GM12878 (cell line): ENCODE results near the gene PFKFB3. TPM values are rescaled to one million over a fixed set of nuclear protein-coding genes. Genes with fewer than 3 reads are reported as not detected.

Source experiments
- ATAC-seq: fragments of 200-7000 bp; cut with Tn5 transposase; 3 replicates; pipeline ENCODE4 v1.9.1; 2020; ENCODE audit warnings: mild to moderate bottlenecking, moderate library complexity
- BruUV-seq: library from RNA; stranded (reverse); fragments of 400-500 nt; replicated peaks from 2 replicates; lab custom pipeline; 2021; lab: Mats Ljungman, UMichigan
- CTCF ChIA-PET: fragments of 300-600 bp; sonication (Branson Sonifier 250); formaldehyde crosslinking; extraction: SDS; loops from one replicate; lab custom pipeline; 2021; ENCODE audit warnings: inconsistent platforms; lab: Yijun Ruan, JAX
- POLR2A ChIA-PET: fragments of 350-600 bp; formaldehyde crosslinking; extraction: SDS; loops from one replicate; lab custom pipeline; 2021; ENCODE audit warnings: inconsistent platforms; lab: Charles Lee
- RAD21 ChIA-PET: fragments of 300-600 bp; sonication (Branson Sonifier 250); formaldehyde crosslinking; loops from one replicate; lab custom pipeline; 2023; ENCODE audit warnings: antibody characterized with exemption; ENCODE audit not compliant: unreplicated experiment; lab: Charles Lee
- SMC1A ChIA-PET: fragments of 300-600 bp; sonication (Branson Sonifier 250); formaldehyde crosslinking; loops from one replicate; lab custom pipeline; 2023; ENCODE audit not compliant: unreplicated experiment, uncharacterized antibody; lab: Charles Lee
- DNase-seq: peaks from one replicate; pipeline ENCODE4 v3.0.0-alpha.2; 2011; ENCODE audit warnings: low read depth, low spot score
- FAIRE-seq: peaks from 3 replicates; lab custom pipeline; 2011; peaks lifted over from hg19 to GRCh38; lab: Jason Lieb, UNC
- H2AFZ ChIP-seq: 2 replicates; pipeline ENCODE4 v1.6.0; 2011; ENCODE audit warnings: low read depth, low read length, control low read depth; ENCODE audit not compliant: control insufficient read depth
- H3K27ac ChIP-seq: 2 replicates; pipeline ENCODE4 v1.5.1; 2011; ENCODE audit warnings: control low read depth; ENCODE audit not compliant: control insufficient read depth, insufficient read depth
- H3K27me3 ChIP-seq, 2 experiments: replicated peaks in 1 of 2; 2 replicates each; pipeline versions ENCODE4 v1.6.0 to v1.6.1; 2011; ENCODE audit warnings: low read length in 1 of 2; ENCODE audit not compliant: control insufficient read depth in 2 of 2, insufficient read depth in 2 of 2
- H3K36me3 ChIP-seq, 2 experiments: 2 replicates each; pipeline ENCODE4 v1.5.1; 2011; ENCODE audit warnings: low read length in 1 of 2; ENCODE audit not compliant: control insufficient read depth in 2 of 2, insufficient read depth in 2 of 2
- H3K4me1 ChIP-seq: 2 replicates; pipeline ENCODE4 v1.6.1; 2011; ENCODE audit warnings: mild to moderate bottlenecking, low read length, moderate library complexity, mixed read lengths; ENCODE audit not compliant: control insufficient read depth, insufficient read depth
- H3K4me2 ChIP-seq: 2 replicates; pipeline ENCODE4 v1.6.0; 2011; ENCODE audit warnings: control low read depth; ENCODE audit not compliant: control insufficient read depth, insufficient read depth
- H3K4me3 ChIP-seq: fragments of 200-600 bp; sonication (generic); 2 replicates; pipeline ENCODE4 v1.5.1; 2016
- H3K79me2 ChIP-seq: 2 replicates; pipeline ENCODE4 v1.6.0; 2011; ENCODE audit warnings: low read length; ENCODE audit not compliant: control insufficient read depth, insufficient read depth
- H3K9ac ChIP-seq: 2 replicates; pipeline ENCODE4 v1.8.0; 2011; ENCODE audit warnings: low read length, control low read depth, mixed read lengths; ENCODE audit not compliant: control insufficient read depth, insufficient read depth
- H3K9me3 ChIP-seq: replicated peaks from 3 replicates; pipeline ENCODE4 v1.5.1; 2011; ENCODE audit warnings: mild to moderate bottlenecking, low read length; ENCODE audit not compliant: control insufficient read depth, insufficient read depth
- H4K20me1 ChIP-seq: 2 replicates; pipeline ENCODE4 v1.6.0; 2011; ENCODE audit not compliant: control insufficient read depth, insufficient read depth
- MXI1 ChIP-seq: fragments of 150-350 bp; IDR thresholded peaks from 2 replicates; pipeline ENCODE4 v1.6.1; 2011; ENCODE audit warnings: low read depth, mild to moderate bottlenecking, inconsistent platforms, low read length, improper control_type of control experiment
- NKRF ChIP-seq: fragments of 450-650 bp; conservative IDR thresholded peaks from 2 replicates; pipeline ENCODE4 v1.6.1; 2017; ENCODE audit warnings: mild to moderate bottlenecking, moderate library complexity
- NRF1 ChIP-seq: conservative IDR thresholded peaks from 2 replicates; pipeline ENCODE4 v1.6.1; 2011; ENCODE audit warnings: mild to moderate bottlenecking, low read depth, low read length, improper control_type of control experiment
- POLR2AphosphoS5 ChIP-seq: IDR thresholded peaks from 2 replicates; pipeline ENCODE4 v1.6.1; 2011; ENCODE audit warnings: mild to moderate bottlenecking, low read length, inconsistent platforms
- WGBS: methylation state at CpG from one replicate; pipeline ENCODE4 v1.1.6; 2016; ENCODE audit warnings: low lambda C conversion rate; ENCODE audit not compliant: insufficient replicate concordance, insufficient coverage; ENCODE audit errors: missing lambda C conversion rate; 5-methylcytosine and 5-hydroxymethylcytosine counted together
- in situ Hi-C: fragments of 300-500 bp; cut with MboI; formaldehyde crosslinking; loops from 9 replicates; pipeline ENCODE4 v1.14.3; 2018; ENCODE audit warnings: mixed read lengths
- intact Hi-C: fragments of 100-400 bp; cut with micrococcal nuclease; formaldehyde crosslinking; loops from one replicate; pipeline ENCODE4 v1.14.2; 2022; ENCODE audit not compliant: unreplicated experiment
- polyA plus RNA-seq, 11 experiments: library from polyadenylated mRNA; depleted of rRNA in 4 of 11; unstranded in 6 of 11; stranded (reverse) in 5 of 11; fragments of >200 nt; fragmentation: Nextera tagmentation in 4 of 11; fragmentation: Illumina TruSeq in 1 of 11; extraction: Ambion mirVana in 4 of 11; extraction: Trizol in 1 of 11; gene quantifications; 1 replicate in 1 of 11; 2 replicates in 10 of 11; pipeline versions ENCODE4 v1.2.1 to v1.2.3, GENCODE V29; 2011 to 2016; ENCODE audit warnings: inconsistent platforms in 2 of 11, missing spikeins in 2 of 11, low read depth in 1 of 11
- total RNA-seq, 4 experiments: library from RNA; depleted of rRNA in 3 of 4; stranded (reverse); fragments of >200 nt in 3 of 4; fragmentation: Illumina TruSeq in 1 of 4; extraction: Trizol in 1 of 4; gene quantifications; 2 replicates each; pipeline versions ENCODE4 v1.2.1 to v1.2.3, GENCODE V29; 2013 to 2021

The PFKFB3 gene
- total and polyA plus RNA-seq, 10 of the 15 experiments (the other 5 are each of a cell fraction or from before 2014, with no cell fraction given), result 1.6 to 46.7 (median 13.7) TPM

DNA sequence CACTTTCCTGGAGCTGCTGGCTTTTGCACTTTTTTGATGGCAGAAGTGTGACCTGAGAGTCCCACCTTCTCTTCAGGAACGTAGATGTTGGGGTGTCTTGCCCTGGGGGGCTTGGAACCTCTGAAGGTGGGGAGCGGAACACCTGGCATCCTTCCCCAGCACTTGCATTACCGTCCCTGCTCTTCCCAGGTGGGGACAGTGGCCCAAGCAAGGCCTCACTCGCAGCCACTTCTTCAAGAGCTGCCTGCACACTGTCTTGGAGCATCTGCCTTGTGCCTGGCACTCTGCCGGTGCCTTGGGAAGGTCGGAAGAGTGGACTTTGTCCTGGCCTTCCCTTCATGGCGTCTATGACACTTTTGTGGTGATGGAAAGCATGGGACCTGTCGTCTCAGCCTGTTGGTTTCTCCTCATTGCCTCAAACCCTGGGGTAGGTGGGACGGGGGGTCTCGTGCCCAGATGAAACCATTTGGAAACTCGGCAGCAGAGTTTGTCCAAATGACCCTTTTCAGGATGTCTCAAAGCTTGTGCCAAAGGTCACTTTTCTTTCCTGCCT is 31.1 kb downstream of the PFKFB3 start:
- Histone ChIP-seq H3K27ac (no peak overlapping the region), H3K9me3 (no peaks in the 10 kb centered on the region), H3K9ac (no peak overlapping the region), H3K36me3 (peaks cover 21 to 26% of the 10 kb centered on the region in 2 experiments), H3K79me2 (no peaks in the 10 kb centered on the region), H3K27me3 (no peaks in the 10 kb centered on the region), H2AFZ (no peak overlapping the region), H4K20me1 (no peaks in the 10 kb centered on the region; the same call in 1 of the 2 replicates), H3K4me1 (no peaks in the 10 kb centered on the region), H3K4me3 (no peak overlapping the region), H3K4me2 (no peak overlapping the region)
- FAIRE-seq (no peak), ATAC-seq (no peak), DNase-seq (no peak)
- ChIA-PET POLR2A (no interaction called here), CTCF (interaction anchor here (2.4 kb wide), 1 partner anchor 168 kb away, joined by 9 read pairs; no protein-coding TSS in a partner anchor), SMC1A (interaction anchor here (1.4 to 2.8 kb wide), 2 partner anchors 168 to 172 kb away, joined by 5 to 16 read pairs; no protein-coding TSS in a partner anchor), RAD21 (interaction anchor here (1.1 kb wide), 1 partner anchor 31 kb away, joined by 3 read pairs; the partner anchor contains the start of gene PFKFB3)
- intact Hi-C loops (no loop called here), in situ Hi-C loops (no loop called here)
- WGBS, result 59% methylated on average over 11 of the region's 11 CpGs
- BruUV-seq, result no TSS peak
- TF ChIP-seq MXI1 (no peak), NRF1 (no peak), POLR2AphosphoS5 (peak; percentile 43; the same call in 1 of the 2 replicates)

GRCh38 chr10:6234371-6234770 is 31.6 kb downstream of the PFKFB3 start:
- Histone ChIP-seq H3K27me3 (no peaks in the 10 kb centered on the region), H3K27ac (no peak overlapping the region), H3K79me2 (no peaks in the 10 kb centered on the region), H3K4me2 (no peak overlapping the region), H3K4me3 (no peak overlapping the region), H4K20me1 (no peaks in the 10 kb centered on the region; the same call in 1 of the 2 replicates), H2AFZ (no peak overlapping the region), H3K9ac (no peak overlapping the region), H3K4me1 (no peaks in the 10 kb centered on the region), H3K9me3 (no peaks in the 10 kb centered on the region), H3K36me3 (peaks cover 21 to 22% of the 10 kb centered on the region in 2 experiments)
- peak; percentile 18; the same call in 1 of the 2 replicates for TF ChIP-seq POLR2AphosphoS5
- no peak for TF ChIP-seq NKRF
- ChIA-PET CTCF (interaction anchor here (2.4 kb wide), 1 partner anchor 167 kb away, joined by 9 read pairs; no protein-coding TSS in a partner anchor), RAD21 (interaction anchor here (0.9 to 1.5 kb wide), 3 partner anchors 32 to 66 kb away, joined by 3 to 4 read pairs (median 3); partner anchors contain the start of gene PFKFB3), SMC1A (interaction anchor here (1.0 to 2.8 kb wide), 4 partner anchors 79 to 172 kb away, joined by 3 to 16 read pairs (median 5); no protein-coding TSS in a partner anchor), POLR2A (interaction anchor here (0.6 to 1.7 kb wide), 2 partner anchors 22 to 79 kb away, joined by 3 to 7 read pairs; no protein-coding TSS in a partner anchor)
- FAIRE-seq, result no peak
- WGBS, result 78% methylated on average over 13 of the region's 13 CpGs
- intact Hi-C loops (no loop called here), in situ Hi-C loops (no loop called here)
- BruUV-seq, result TSS peak; percentile 34
- DNase-seq, result no peak
- no peak for ATAC-seq
